ENCODE results near the gene TCF20. TPM values are rescaled to one million over a fixed set of nuclear protein-coding genes. Genes with fewer than 3 reads are reported as not detected.
A peak's percentile ranks its signal among the peaks of the same experiment; 100 is the strongest.

TCF20 gene
- total and polyA plus RNA-seq, 12 donors = 5.6 to 43.9 (median 24.3) TPM

DNA sequence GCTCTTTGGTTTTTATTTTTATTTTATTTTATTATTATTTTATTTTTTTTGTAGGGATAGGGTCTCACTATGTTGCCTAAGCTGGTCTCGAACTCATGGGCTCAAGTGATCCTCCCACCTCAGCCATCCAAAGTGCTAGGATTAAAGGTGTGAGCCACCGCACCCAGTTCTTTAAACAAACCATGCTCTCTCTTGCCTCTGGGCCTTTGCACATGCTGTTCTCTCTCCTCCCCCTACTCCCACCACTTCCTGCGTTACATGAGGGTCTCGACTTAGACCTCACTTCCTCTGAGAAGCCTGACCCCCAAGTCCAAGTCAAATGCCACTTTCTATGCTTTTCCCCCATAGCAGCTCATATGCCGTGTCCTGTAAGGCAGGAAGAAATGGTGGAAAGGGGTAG is 15.2 kb upstream of the TCF20 start:
- no peak for TF ChIP-seq POLR2A (IDR thresholded peaks at IDR 0.05)
- TF ChIP-seq CTCF (IDR thresholded peaks at IDR 0.05) = no peak
- Histone ChIP-seq H3K27ac (no peak overlapping the region), H3K36me3 (replicated peaks in 1 of 2) (no peaks in the 10 kb centered on the region), H3K4me1 (replicated peaks in 1 of 2) (peaks cover 0 to 5% of the 10 kb centered on the region in 2 donors), H3K27me3 (peaks cover 11% of the 10 kb centered on the region), H3K4me3 (no peak overlapping the region), H3K9me3 (replicated peaks in 1 of 3) (no peaks in the 10 kb centered on the region)
- intact Hi-C loops (cut with DNase I) = no loop called here
- WGBS, 4 donors = 94 to 97% (median 96%) methylated on average over 5 of the region's 5 CpGs
- no peak for DNase-seq

GRCh38 chr22:42284643-42285181 is 14.3 kb upstream of the TCF20 start:
- TF ChIP-seq CTCF (IDR thresholded peaks at IDR 0.05) (no peak), POLR2A (IDR thresholded peaks at IDR 0.05) (no peak)
- H3K27me3 ChIP-seq = peaks cover 11% of the 10 kb centered on the region
- H3K9me3 ChIP-seq (replicated peaks in 1 of 3) = no peaks in the 10 kb centered on the region
- H3K27ac ChIP-seq = no peak overlapping the region
- no peaks in the 10 kb centered on the region for H3K36me3 ChIP-seq (replicated peaks in 1 of 2)
- DNase-seq = no peak
- no peak overlapping the region for H3K4me3 ChIP-seq
- H3K4me1 ChIP-seq (replicated peaks in 1 of 2) = peaks cover 0 to 5% of the 10 kb centered on the region in 2 donors
- 87 to 96% (median 92%) methylated on average over 10 to 14 of the region's 14 CpGs for WGBS, 4 donors
- intact Hi-C loops (cut with DNase I) = no loop called here

DNA sequence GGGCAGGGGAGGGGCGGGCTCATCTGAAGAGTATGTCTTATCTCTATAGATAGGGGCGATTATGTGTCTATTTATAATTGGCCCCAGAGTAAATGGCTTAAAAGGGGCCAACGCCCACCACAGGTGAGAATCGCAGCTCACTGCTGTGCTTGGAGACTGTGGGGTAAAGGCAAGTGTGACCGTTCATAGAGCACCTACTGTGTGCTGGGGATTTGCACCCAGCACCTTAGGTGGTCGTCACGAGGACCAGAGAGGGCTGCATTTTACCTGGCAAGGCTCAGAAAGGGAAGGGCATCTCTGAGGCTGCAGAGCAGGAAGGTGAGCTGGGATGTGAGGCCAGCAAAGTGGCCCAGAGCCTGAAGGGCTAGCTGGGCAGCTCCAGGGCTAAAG is 13.7 kb upstream of the TCF20 start:
- Histone ChIP-seq H3K36me3 (replicated peaks in 1 of 2) (no peaks in the 10 kb centered on the region), H3K27me3 (peaks cover 11% of the 10 kb centered on the region), H3K4me1 (replicated peaks in 1 of 2) (peaks cover 0 to 5% of the 10 kb centered on the region in 2 donors), H3K9me3 (replicated peaks in 1 of 3) (no peaks in the 10 kb centered on the region), H3K4me3 (no peak overlapping the region), H3K27ac (no peak overlapping the region)
- TF ChIP-seq POLR2A (IDR thresholded peaks at IDR 0.05) (no peak), CTCF (IDR thresholded peaks at IDR 0.05) (no peak)
- WGBS, 4 donors = 46 to 63% (median 52%) methylated on average over 5 to 7 of the region's 7 CpGs
- no peak for DNase-seq
- intact Hi-C loops (cut with DNase I) = no loop called here

- DNase-seq = peak in 1 of 7 donors; percentile 14
- no peaks in the 10 kb centered on the region for H3K9me3 ChIP-seq (replicated peaks in 1 of 3)
- TF ChIP-seq CTCF (IDR thresholded peaks at IDR 0.05) (no peak), POLR2A (IDR thresholded peaks at IDR 0.05) (no peak)
- H3K4me3 ChIP-seq = peak overlapping the region in 1 of 4 donors; percentile 44
- H3K36me3 ChIP-seq (replicated peaks in 1 of 2) = no peaks in the 10 kb centered on the region
- peaks cover 0 to 5% of the 10 kb centered on the region in 2 donors for H3K4me1 ChIP-seq (replicated peaks in 1 of 2)
- peaks cover 11% of the 10 kb centered on the region for H3K27me3 ChIP-seq
- 7 to 27% (median 13%) methylated on average over 27 to 72 of the region's 72 CpGs for WGBS, 4 donors
- intact Hi-C loops (cut with DNase I) = no loop called here
- peak overlapping the region in 1 of 5 donors; percentile 49 for H3K27ac ChIP-seq
Observed at GRCh38 chr22:42283278-42284201, 13.1 kb upstream of the TCF20 start.
